Activated CD8-positive, alpha-beta memory T cell treated with anti-CD3 and anti-CD28 coated beads for 1 hour (primary cell): ENCODE data around the gene GGT6.

ENCODE experiments used
- DNase-seq, 2 donors: peaks; one replicate each; pipeline ENCODE4 v3.0.0-alpha.2; 2020; ENCODE audit warnings: low read depth in 1 of 2; ENCODE audit errors: extremely low read depth in 1 of 2

The GGT6 gene

DNA sequence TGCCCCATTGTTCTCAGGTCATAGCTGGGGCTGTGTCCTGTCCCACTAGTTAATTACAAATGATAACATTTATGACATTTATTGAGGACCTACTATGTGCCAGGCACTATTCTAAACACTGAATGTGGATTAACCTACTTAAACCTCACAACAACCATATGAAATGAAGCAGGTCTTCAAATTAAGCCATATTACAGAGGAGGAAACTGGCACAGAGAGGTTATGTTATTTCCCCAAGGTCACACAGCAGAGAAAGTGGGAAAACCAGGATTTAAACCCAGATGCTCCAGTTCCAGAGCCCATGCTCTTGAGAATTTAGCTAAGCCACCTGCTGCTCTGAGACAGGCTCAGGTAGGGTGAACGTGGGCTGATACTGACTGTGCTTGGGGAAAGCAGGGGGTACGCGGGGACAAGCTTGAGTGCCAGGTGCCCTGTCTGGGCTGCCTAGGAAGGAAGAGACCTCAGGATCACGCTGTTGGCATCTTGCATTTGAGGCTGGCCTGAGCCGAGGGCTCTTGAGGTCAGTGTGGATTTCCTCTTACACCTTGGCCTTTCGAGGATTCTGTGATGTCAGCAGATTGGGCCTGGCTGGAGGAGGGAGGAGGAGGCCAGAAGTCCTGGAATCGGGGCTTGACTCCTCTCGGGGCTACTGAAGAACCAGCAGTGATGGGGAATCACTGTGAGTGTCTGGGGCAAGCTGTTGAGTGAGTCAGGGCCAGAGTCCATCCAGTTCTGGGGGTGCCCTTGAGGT, 52.8 kb downstream of the GGT6 start:
- no peak for DNase-seq
